ENCODE data around the gene SDR42E1. TPM values are rescaled to one million over a fixed set of nuclear protein-coding genes. Genes with fewer than 3 reads are reported as not detected.
"Not testable (repeated sequence)": the region's sequence is repeated elsewhere in the genome, so short reads cannot be mapped to it uniquely, and the experiment has no call there.

The SDR42E1 gene
- total RNA-seq, 1 donor from 2014 or later = 0.92 TPM

- ATAC-seq; DNase-seq; intact Hi-C loops (cut with micrococcal nuclease): not testable (repeated sequence)
Observed at GRCh38 chr16:82009789-82010188, 1.5 kb downstream of the SDR42E1 start.

- ATAC-seq (no peak), DNase-seq (no peak)
- intact Hi-C loops (cut with micrococcal nuclease) = no loop called here
Observed at GRCh38 chr16:82008957-82009592, 2.2 kb downstream of the SDR42E1 start.

- intact Hi-C loops (cut with micrococcal nuclease) = no loop called here
- ATAC-seq (no peak), DNase-seq (no peak)
Observed at GRCh38 chr16:82007189-82007588, 4.1 kb downstream of the SDR42E1 start.

- ATAC-seq = no peak
- intact Hi-C loops (cut with micrococcal nuclease) = no loop called here
- no peak for DNase-seq
Observed at GRCh38 chr16:82006036-82006435, 5.2 kb downstream of the SDR42E1 start.

GRCh38 chr16:82005027-82005830, 6.0 kb downstream of the SDR42E1 start:
- ATAC-seq (peak; percentile 70), DNase-seq (no peak)
- intact Hi-C loops (cut with micrococcal nuclease) = no loop called here

- DNase-seq (no peak), ATAC-seq (no peak)
- intact Hi-C loops (cut with micrococcal nuclease) = no loop called here
Observed at GRCh38 chr16:82004601-82005000, 6.7 kb downstream of the SDR42E1 start.

- intact Hi-C loops (cut with micrococcal nuclease) = no loop called here
- DNase-seq (no peak), ATAC-seq (no peak)
Observed at GRCh38 chr16:82002831-82003230, 8.4 kb downstream of the SDR42E1 start.

GRCh38 chr16:81997738-81998137, 13.5 kb downstream of the SDR42E1 start:
- no peak for DNase-seq
- intact Hi-C loops (cut with micrococcal nuclease) = no loop called here
- no peak for ATAC-seq

- ATAC-seq (no peak), DNase-seq (no peak)
- intact Hi-C loops (cut with micrococcal nuclease) = no loop called here
Observed at GRCh38 chr16:81996664-81997509, 14.4 kb downstream of the SDR42E1 start.

GRCh38 chr16:81995651-81996050, 15.6 kb downstream of the SDR42E1 start:
- no peak for ATAC-seq

GRCh38 chr16:81994485-81994884, 16.8 kb downstream of the SDR42E1 start:
- DNase-seq (no peak), ATAC-seq (no peak)
- intact Hi-C loops (cut with micrococcal nuclease) = no loop called here

More at GRCh38 chr16:81995651-81996050, 15.6 kb downstream of the SDR42E1 start:
- no peak for DNase-seq
- intact Hi-C loops (cut with micrococcal nuclease) = no loop called here

GRCh38 chr16:81992859-81993258, 18.4 kb downstream of the SDR42E1 start:
- no peak for ATAC-seq
- no peak for DNase-seq
- intact Hi-C loops (cut with micrococcal nuclease) = no loop called here

- intact Hi-C loops (cut with micrococcal nuclease) = no loop called here
- DNase-seq = no peak
- ATAC-seq = no peak
Observed at GRCh38 chr16:81987706-81988105, 23.6 kb downstream of the SDR42E1 start.

- no peak for DNase-seq
- ATAC-seq = no peak
- intact Hi-C loops (cut with micrococcal nuclease) = no loop called here
Observed at GRCh38 chr16:81987121-81987520, 24.1 kb downstream of the SDR42E1 start.

- ATAC-seq; DNase-seq; intact Hi-C loops (cut with micrococcal nuclease): not testable (repeated sequence)
Observed at GRCh38 chr16:81977335-81977942, 33.8 kb downstream of the SDR42E1 start.

- DNase-seq (no peak), ATAC-seq (no peak)
- intact Hi-C loops (cut with micrococcal nuclease) = no loop called here
Observed at GRCh38 chr16:81975637-81976036, 35.6 kb downstream of the SDR42E1 start.

- DNase-seq (no peak), ATAC-seq (no peak)
- intact Hi-C loops (cut with micrococcal nuclease) = no loop called here
Observed at GRCh38 chr16:81973737-81974136, 37.5 kb downstream of the SDR42E1 start.

- DNase-seq = no peak
- intact Hi-C loops (cut with micrococcal nuclease) = no loop called here
- ATAC-seq = no peak
Observed at GRCh38 chr16:81971853-81972252, 39.4 kb downstream of the SDR42E1 start.

GRCh38 chr16:81967358-81967757, 43.9 kb downstream of the SDR42E1 start:
- ATAC-seq (no peak), DNase-seq (no peak)
- intact Hi-C loops (cut with micrococcal nuclease) = no loop called here

Data from left ventricle myocardium superior (tissue), 1 donor.